Hepatocyte (in vitro differentiated cells): ENCODE measurements around the gene NELFA.

Experiments
- EZH2 ChIP-seq: fragments of 200-600 bp; sonication (generic); IDR thresholded peaks from 2 replicates; pipeline ENCODE4 v1.6.1; 2016; ENCODE audit warnings: antibody characterized with exemption, mild to moderate bottlenecking, borderline replicate concordance
- EZH2phosphoT487 ChIP-seq: fragments of 200-600 bp; sonication (generic); IDR thresholded peaks from one replicate; pipeline ENCODE4 v1.6.1; 2018; ENCODE audit warnings: antibody characterized with exemption, mild to moderate bottlenecking, low read depth, moderate library complexity; ENCODE audit not compliant: unreplicated experiment, severe bottlenecking
- TF ChIP-seq, protein P1 (sequence below): fragments of 200-600 bp; sonication (generic); IDR thresholded peaks from 2 replicates; pipeline ENCODE4 v1.5.1; 2016; ENCODE audit warnings: antibody characterized with exemption, mild to moderate bottlenecking; ENCODE audit not compliant: poor library complexity

GRCh38 chr4:1990348-1990645 lies 18.5 kb downstream of the NELFA start:
- TF ChIP-seq, protein P1, sequence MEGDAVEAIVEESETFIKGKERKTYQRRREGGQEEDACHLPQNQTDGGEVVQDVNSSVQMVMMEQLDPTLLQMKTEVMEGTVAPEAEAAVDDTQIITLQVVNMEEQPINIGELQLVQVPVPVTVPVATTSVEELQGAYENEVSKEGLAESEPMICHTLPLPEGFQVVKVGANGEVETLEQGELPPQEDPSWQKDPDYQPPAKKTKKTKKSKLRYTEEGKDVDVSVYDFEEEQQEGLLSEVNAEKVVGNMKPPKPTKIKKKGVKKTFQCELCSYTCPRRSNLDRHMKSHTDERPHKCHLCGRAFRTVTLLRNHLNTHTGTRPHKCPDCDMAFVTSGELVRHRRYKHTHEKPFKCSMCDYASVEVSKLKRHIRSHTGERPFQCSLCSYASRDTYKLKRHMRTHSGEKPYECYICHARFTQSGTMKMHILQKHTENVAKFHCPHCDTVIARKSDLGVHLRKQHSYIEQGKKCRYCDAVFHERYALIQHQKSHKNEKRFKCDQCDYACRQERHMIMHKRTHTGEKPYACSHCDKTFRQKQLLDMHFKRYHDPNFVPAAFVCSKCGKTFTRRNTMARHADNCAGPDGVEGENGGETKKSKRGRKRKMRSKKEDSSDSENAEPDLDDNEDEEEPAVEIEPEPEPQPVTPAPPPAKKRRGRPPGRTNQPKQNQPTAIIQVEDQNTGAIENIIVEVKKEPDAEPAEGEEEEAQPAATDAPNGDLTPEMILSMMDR: no peak
- TF ChIP-seq EZH2 (no peak), EZH2phosphoT487 (no peak)
